Neural cell (in vitro differentiated cells): ENCODE data around the gene HNRNPF.

ENCODE experiments used
- EZH2 ChIP-seq: fragments of 200-600, 300-800 bp; shearing (Covaris generic), sonication (generic); IDR thresholded peaks from 2 replicates; pipeline ENCODE4 v1.6.1; 2014; ENCODE audit warnings: antibody characterized with exemption, low read length, borderline replicate concordance, mild to moderate bottlenecking; ENCODE audit not compliant: insufficient read depth, poor library complexity, severe bottlenecking
- TF ChIP-seq, protein P1 (sequence below): fragments of 450-650 bp; IDR thresholded peaks from 2 replicates; pipeline ENCODE4 v1.5.1; 2014; ENCODE audit warnings: antibody characterized with exemption, mild to moderate bottlenecking, moderate library complexity; ENCODE audit not compliant: poor library complexity, severe bottlenecking

- TF ChIP-seq, protein P1, sequence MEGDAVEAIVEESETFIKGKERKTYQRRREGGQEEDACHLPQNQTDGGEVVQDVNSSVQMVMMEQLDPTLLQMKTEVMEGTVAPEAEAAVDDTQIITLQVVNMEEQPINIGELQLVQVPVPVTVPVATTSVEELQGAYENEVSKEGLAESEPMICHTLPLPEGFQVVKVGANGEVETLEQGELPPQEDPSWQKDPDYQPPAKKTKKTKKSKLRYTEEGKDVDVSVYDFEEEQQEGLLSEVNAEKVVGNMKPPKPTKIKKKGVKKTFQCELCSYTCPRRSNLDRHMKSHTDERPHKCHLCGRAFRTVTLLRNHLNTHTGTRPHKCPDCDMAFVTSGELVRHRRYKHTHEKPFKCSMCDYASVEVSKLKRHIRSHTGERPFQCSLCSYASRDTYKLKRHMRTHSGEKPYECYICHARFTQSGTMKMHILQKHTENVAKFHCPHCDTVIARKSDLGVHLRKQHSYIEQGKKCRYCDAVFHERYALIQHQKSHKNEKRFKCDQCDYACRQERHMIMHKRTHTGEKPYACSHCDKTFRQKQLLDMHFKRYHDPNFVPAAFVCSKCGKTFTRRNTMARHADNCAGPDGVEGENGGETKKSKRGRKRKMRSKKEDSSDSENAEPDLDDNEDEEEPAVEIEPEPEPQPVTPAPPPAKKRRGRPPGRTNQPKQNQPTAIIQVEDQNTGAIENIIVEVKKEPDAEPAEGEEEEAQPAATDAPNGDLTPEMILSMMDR = no peak
- TF ChIP-seq EZH2 = no peak
Observed at GRCh38 chr10:43410345-43410744, 1.4 kb upstream of the HNRNPF start.
